H9 (cell line): ENCODE results near the gene ZNF714. TPM values are rescaled to one million over a fixed set of nuclear protein-coding genes. Genes with fewer than 3 reads are reported as not detected.

Experiments used
- DNase-seq: peaks from one replicate; pipeline ENCODE4 v3.0.0-alpha.2; 2017
- H2AFZ ChIP-seq: one replicate; pipeline ENCODE4 v1.6.1; 2013; ENCODE audit warnings: mild to moderate bottlenecking, low read length, control low read depth, moderate library complexity
- H2AK5ac ChIP-seq: 2 replicates; pipeline ENCODE4 v1.6.1; 2013; ENCODE audit warnings: low read length, control low read depth, mixed read lengths; ENCODE audit not compliant: insufficient read length
- H2BK120ac ChIP-seq: one replicate; pipeline ENCODE4 v1.6.1; 2013; ENCODE audit warnings: low read depth, mild to moderate bottlenecking, low read length, control low read depth, inconsistent platforms; ENCODE audit not compliant: poor library complexity, severe bottlenecking
- H2BK12ac ChIP-seq: 2 replicates; pipeline ENCODE4 v1.6.1; 2013; ENCODE audit warnings: low read length, control low read depth, mixed read lengths, low read depth; ENCODE audit not compliant: insufficient read length
- H2BK15ac ChIP-seq: 2 replicates; pipeline ENCODE4 v1.6.1; 2013; ENCODE audit warnings: low read depth, low read length, control low read depth
- H2BK20ac ChIP-seq: one replicate; pipeline ENCODE4 v1.6.1; 2013; ENCODE audit warnings: low read depth, mild to moderate bottlenecking, low read length, control low read depth, inconsistent platforms; ENCODE audit not compliant: poor library complexity, severe bottlenecking
- H2BK5ac ChIP-seq: 2 replicates; pipeline ENCODE4 v1.6.1; 2013; ENCODE audit warnings: low read length, control low read depth, mixed read lengths; ENCODE audit not compliant: insufficient read length
- H3K14ac ChIP-seq: 2 replicates; pipeline ENCODE4 v1.6.1; 2013; ENCODE audit warnings: low read length, control low read depth; ENCODE audit not compliant: insufficient read depth
- H3K18ac ChIP-seq: 2 replicates; pipeline ENCODE4 v1.6.1; 2013; ENCODE audit warnings: low read depth, mild to moderate bottlenecking, mixed read lengths, low read length, control low read depth; ENCODE audit not compliant: insufficient read length
- H3K23ac ChIP-seq: 2 replicates; pipeline ENCODE4 v1.6.1; 2013; ENCODE audit warnings: low read length, control low read depth, mixed read lengths, low read depth; ENCODE audit not compliant: insufficient read length
- H3K23me2 ChIP-seq: 2 replicates; pipeline ENCODE4 v1.6.1; 2013; ENCODE audit warnings: low read depth, mild to moderate bottlenecking, mixed read lengths, low read length, control low read depth; ENCODE audit not compliant: insufficient read length, poor library complexity, severe bottlenecking
- H3K27ac ChIP-seq: 2 replicates; pipeline ENCODE4 v1.5.1; 2013; ENCODE audit warnings: low read length, control low read depth, mixed read lengths, low read depth; ENCODE audit not compliant: insufficient read length
- H3K27me3 ChIP-seq: 2 replicates; pipeline ENCODE4 v1.6.1; 2013; ENCODE audit warnings: low read length, control low read depth, inconsistent platforms; ENCODE audit not compliant: insufficient read depth
- H3K4ac ChIP-seq: 2 replicates; pipeline ENCODE4 v1.6.1; 2013; ENCODE audit warnings: low read depth, mild to moderate bottlenecking, control low read depth, inconsistent platforms, low read length, moderate library complexity
- H3K4me1 ChIP-seq: 2 replicates; pipeline ENCODE4 v1.6.1; 2013; ENCODE audit warnings: low read length, control low read depth, inconsistent platforms; ENCODE audit not compliant: insufficient read depth
- H3K4me2 ChIP-seq: 2 replicates; pipeline ENCODE4 v1.6.1; 2013; ENCODE audit warnings: low read length, control low read depth, mixed read lengths; ENCODE audit not compliant: insufficient read length, insufficient read depth
- H3K56ac ChIP-seq: 2 replicates; pipeline ENCODE4 v1.6.1; 2013; ENCODE audit warnings: low read depth, mild to moderate bottlenecking, mixed read lengths, low read length, control low read depth; ENCODE audit not compliant: insufficient read length
- H3K79me1 ChIP-seq: 2 replicates; pipeline ENCODE4 v1.6.1; 2013; ENCODE audit warnings: low read depth, mild to moderate bottlenecking, moderate library complexity, low read length, control low read depth, inconsistent platforms; ENCODE audit not compliant: insufficient read depth, poor library complexity, severe bottlenecking
- H3K79me2 ChIP-seq: 2 replicates; pipeline ENCODE4 v1.6.1; 2013; ENCODE audit warnings: low read length, control low read depth, inconsistent platforms; ENCODE audit not compliant: insufficient read depth
- H3K9ac ChIP-seq: 2 replicates; pipeline ENCODE4 v1.6.1; 2013; ENCODE audit warnings: low read length, control low read depth, mixed read lengths; ENCODE audit not compliant: insufficient read length; ENCODE audit errors: extremely low read depth
- H3K9me3 ChIP-seq: one replicate; pipeline ENCODE4 v1.6.1; 2013; ENCODE audit warnings: low read depth, low read length, inconsistent platforms; ENCODE audit not compliant: control insufficient read depth
- H3T11ph ChIP-seq: one replicate; pipeline ENCODE4 v1.6.1; 2013; ENCODE audit warnings: mild to moderate bottlenecking, low read length, control low read depth, inconsistent platforms
- H4K20me1 ChIP-seq: one replicate; pipeline ENCODE4 v1.6.1; 2013; ENCODE audit not compliant: control insufficient read depth, insufficient read length, insufficient read depth
- H4K5ac ChIP-seq: 2 replicates; pipeline ENCODE4 v1.6.1; 2013; ENCODE audit warnings: low read depth, mild to moderate bottlenecking, mixed read lengths, low read length, control low read depth; ENCODE audit not compliant: insufficient read length
- H4K8ac ChIP-seq: replicated peaks from 2 replicates; pipeline ENCODE4 v1.6.1; 2013; ENCODE audit warnings: low read length, control low read depth, mixed read lengths, low read depth; ENCODE audit not compliant: insufficient read length
- H4K91ac ChIP-seq: 2 replicates; pipeline ENCODE4 v1.6.1; 2013; ENCODE audit warnings: low read depth, mild to moderate bottlenecking, moderate library complexity, mixed read lengths, low read length, control low read depth; ENCODE audit not compliant: insufficient read length
- H3K27ac Mint-ChIP-seq, 3 experiments: 2 replicates in 2 of 3; 3 replicates in 1 of 3; pipeline ENCODE4 v1.8.0; 2020 to 2021; ENCODE audit warnings: mixed read lengths in 3 of 3, mild to moderate bottlenecking in 1 of 3, moderate library complexity in 1 of 3
- H3K27me3 Mint-ChIP-seq: 2 replicates; pipeline ENCODE4 v1.8.0; 2021; ENCODE audit warnings: low read depth, mild to moderate bottlenecking, moderate library complexity, mixed read lengths
- H3K36me3 Mint-ChIP-seq, 3 experiments: 2 replicates in 2 of 3; 3 replicates in 1 of 3; pipeline ENCODE4 v1.8.0; 2020 to 2021; ENCODE audit warnings: low read depth in 3 of 3, mixed read lengths in 3 of 3; ENCODE audit not compliant: insufficient read depth in 1 of 3
- H3K4me1 Mint-ChIP-seq, 2 experiments: 2 replicates each; pipeline ENCODE4 v1.8.0; 2020; ENCODE audit warnings: mixed read lengths in 2 of 2
- H3K4me3 Mint-ChIP-seq, 2 experiments: 2 replicates in 1 of 2; 3 replicates in 1 of 2; pipeline ENCODE4 v1.8.0; 2020 to 2021; ENCODE audit warnings: mild to moderate bottlenecking in 2 of 2, mixed read lengths in 2 of 2, moderate library complexity in 1 of 2
- H3K9me3 Mint-ChIP-seq, 2 experiments: 2 replicates in 1 of 2; 3 replicates in 1 of 2; pipeline ENCODE4 v1.8.0; 2020; ENCODE audit warnings: mild to moderate bottlenecking in 2 of 2, mixed read lengths in 2 of 2, moderate library complexity in 1 of 2
- CTCF ChIP-seq: fragments of 200-600 bp; sonication (generic); conservative IDR thresholded peaks from 3 replicates; pipeline ENCODE4 v1.8.0; 2021; ENCODE audit warnings: antibody characterized with exemption, mild to moderate bottlenecking
- total RNA-seq: library from RNA; stranded (reverse); gene quantifications from 2 replicates; pipeline ENCODE4 v1.2.1, GENCODE V29; 2021

Gene ZNF714
- total RNA-seq, 1 experiment from 2014 or later, result 53.9 TPM

GRCh38 chr19:21065336-21065735 is 16.7 kb upstream of the ZNF714 start:
- Histone ChIP-seq H3K4ac (no peak overlapping the region), H3K79me1 (no peaks in the 10 kb centered on the region)

More at GRCh38 chr19:21065336-21065735, 16.7 kb upstream of the ZNF714 start:
- peaks cover 4 to 8% of the 10 kb centered on the region in 2 experiments; a peak in 4 of 5 replicates for H3K9me3 Mint-ChIP-seq
- TF ChIP-seq CTCF, result no peak
- Histone ChIP-seq H4K5ac (no peak overlapping the region), H3K4me2 (no peak overlapping the region), H2BK12ac (no peak overlapping the region), H3K79me2 (no peaks in the 10 kb centered on the region), H3K56ac (no peak overlapping the region), H2AFZ (no peak overlapping the region), H3K9me3 (no peaks in the 10 kb centered on the region), H2AK5ac (no peak overlapping the region), H3K23ac (no peak overlapping the region), H3K27me3 (no peaks in the 10 kb centered on the region), H3K23me2 (no peaks in the 10 kb centered on the region), H2BK15ac (no peak overlapping the region), H3K14ac (no peak overlapping the region), H3K27ac (no peak overlapping the region), H3K18ac (no peak overlapping the region), H3K9ac (no peak overlapping the region), H3K4me1 (no peaks in the 10 kb centered on the region), H4K91ac (no peak overlapping the region), H2BK120ac (no peak overlapping the region), H2BK20ac (no peak overlapping the region), H2BK5ac (no peak overlapping the region), H4K20me1 (no peaks in the 10 kb centered on the region), H3T11ph (no peak overlapping the region), H4K8ac (no peak overlapping the region)
- DNase-seq, result no peak
- H3K4me1 Mint-ChIP-seq, result no peaks in the 10 kb centered on the region
- no peak overlapping the region for H3K4me3 Mint-ChIP-seq
- H3K27ac Mint-ChIP-seq, result no peak overlapping the region
- H3K27me3 Mint-ChIP-seq, result no peaks in the 10 kb centered on the region
- H3K36me3 Mint-ChIP-seq, result peaks cover 13 to 15% (median 14%) of the 10 kb centered on the region in 3 experiments
